ENCODE measurements around the gene LCN10.

LCN10 gene

DNA sequence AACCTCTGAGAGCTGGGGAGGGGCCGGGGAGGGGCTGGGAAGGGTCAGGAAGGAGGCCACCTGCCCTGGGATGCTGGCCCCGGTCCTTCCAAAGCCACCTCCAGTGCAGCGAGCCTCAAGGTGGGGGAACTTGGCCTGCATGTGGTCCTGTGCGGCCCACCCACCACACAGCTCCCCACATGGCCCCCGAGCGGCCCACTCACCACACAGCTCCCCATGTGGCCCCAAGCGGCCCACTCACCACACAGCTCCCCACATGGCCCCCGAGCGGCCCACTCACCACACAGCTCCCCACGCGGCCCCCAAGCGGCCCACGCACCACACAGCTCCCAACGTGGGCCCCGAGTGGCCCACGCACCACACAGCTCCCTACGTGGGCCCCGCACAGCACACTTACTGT lies 2.0 kb upstream of the LCN10 start:
- Mint-ChIP-seq H3K36me3 (ENCODE audit: low read depth) (no peaks in the 10 kb centered on the region), H3K4me1 (no peaks in the 10 kb centered on the region), H3K27ac (no peak overlapping the region), H3K4me3 (no peak overlapping the region), H3K27me3 (ENCODE audit: low read depth) (no peaks in the 10 kb centered on the region), H3K9me3 (no peaks in the 10 kb centered on the region)
- TF ChIP-seq, protein P1, sequence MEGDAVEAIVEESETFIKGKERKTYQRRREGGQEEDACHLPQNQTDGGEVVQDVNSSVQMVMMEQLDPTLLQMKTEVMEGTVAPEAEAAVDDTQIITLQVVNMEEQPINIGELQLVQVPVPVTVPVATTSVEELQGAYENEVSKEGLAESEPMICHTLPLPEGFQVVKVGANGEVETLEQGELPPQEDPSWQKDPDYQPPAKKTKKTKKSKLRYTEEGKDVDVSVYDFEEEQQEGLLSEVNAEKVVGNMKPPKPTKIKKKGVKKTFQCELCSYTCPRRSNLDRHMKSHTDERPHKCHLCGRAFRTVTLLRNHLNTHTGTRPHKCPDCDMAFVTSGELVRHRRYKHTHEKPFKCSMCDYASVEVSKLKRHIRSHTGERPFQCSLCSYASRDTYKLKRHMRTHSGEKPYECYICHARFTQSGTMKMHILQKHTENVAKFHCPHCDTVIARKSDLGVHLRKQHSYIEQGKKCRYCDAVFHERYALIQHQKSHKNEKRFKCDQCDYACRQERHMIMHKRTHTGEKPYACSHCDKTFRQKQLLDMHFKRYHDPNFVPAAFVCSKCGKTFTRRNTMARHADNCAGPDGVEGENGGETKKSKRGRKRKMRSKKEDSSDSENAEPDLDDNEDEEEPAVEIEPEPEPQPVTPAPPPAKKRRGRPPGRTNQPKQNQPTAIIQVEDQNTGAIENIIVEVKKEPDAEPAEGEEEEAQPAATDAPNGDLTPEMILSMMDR (IDR thresholded peaks at IDR 0.05; ENCODE audit: unreplicated experiment in 3 of 3), result no peak

DNA sequence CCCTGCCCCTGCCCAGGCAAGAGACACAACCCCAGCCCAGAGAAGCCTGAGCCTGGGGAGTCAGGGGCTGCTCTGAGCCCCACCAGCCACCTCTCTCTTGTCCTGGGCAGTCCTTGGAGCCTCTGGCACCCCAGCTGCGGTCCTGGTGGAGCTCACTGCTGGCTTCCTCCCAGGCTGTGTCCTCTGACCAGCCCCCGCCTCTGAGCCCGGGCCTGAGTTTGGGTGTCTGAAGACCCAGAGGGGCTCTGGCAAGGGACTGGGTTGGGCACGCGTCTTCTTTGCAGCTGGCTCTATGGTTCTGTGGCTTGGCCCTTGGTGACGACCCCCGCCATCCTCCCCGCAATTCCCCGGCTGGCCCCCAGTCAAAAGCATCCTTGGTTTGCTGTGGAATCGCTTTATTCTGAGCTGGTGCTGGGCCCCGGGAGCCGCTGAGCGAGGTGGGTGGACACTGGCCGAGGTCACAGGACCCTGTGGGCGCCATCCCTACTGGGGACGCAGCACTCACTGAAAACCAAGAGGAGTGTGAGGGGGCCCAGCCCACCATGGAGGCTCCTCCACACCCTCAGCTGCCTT lies 985 bp upstream of the LCN10 start:
- no peaks in the 10 kb centered on the region for H3K4me1 Mint-ChIP-seq
- TF ChIP-seq, protein P1 (IDR thresholded peaks at IDR 0.05; ENCODE audit: unreplicated experiment in 3 of 3), result no peak
- no peak overlapping the region for H3K27ac Mint-ChIP-seq
- peaks cover under 1% of the 10 kb centered on the region for H3K27me3 Mint-ChIP-seq (ENCODE audit: low read depth)
- no peaks in the 10 kb centered on the region for H3K9me3 Mint-ChIP-seq
- H3K4me3 Mint-ChIP-seq, result no peak overlapping the region
- no peaks in the 10 kb centered on the region for H3K36me3 Mint-ChIP-seq (ENCODE audit: low read depth)

DNA sequence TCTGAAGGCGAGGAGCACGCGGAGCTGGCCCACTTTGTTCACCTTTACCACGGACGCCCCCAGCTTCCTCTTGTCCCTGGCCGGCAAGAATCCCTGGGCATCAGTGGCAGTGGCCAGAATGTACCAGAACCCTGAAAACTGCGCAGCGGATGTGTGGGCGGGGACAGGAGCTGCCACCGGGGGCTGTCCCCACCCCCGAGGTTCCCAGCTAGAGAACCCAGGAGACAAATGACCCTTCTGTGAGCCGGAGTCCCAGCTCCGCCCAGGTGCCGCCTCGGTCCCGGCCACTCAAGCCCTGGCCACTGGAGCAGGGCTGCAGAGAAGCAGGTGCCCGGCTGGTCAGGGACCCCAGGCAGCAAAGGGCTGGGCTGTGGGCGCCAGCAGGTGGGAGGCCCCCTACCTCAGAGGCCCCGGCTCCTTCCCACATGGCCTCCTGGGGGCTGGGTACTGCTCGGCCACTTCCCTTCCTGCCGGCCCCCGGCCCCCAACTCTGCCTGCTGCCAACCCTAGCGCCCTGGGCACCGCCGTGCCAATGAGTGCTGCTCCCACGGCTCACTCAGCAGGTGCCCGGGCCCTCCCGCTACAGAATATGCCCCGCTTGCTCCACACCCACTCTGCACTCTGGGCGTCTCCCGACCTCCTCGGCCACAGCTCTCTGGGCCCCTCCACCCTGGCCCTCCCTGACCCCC lies 713 bp downstream of the LCN10 start:
- Mint-ChIP-seq H3K27ac (no peak overlapping the region), H3K27me3 (ENCODE audit: low read depth) (peaks cover 9% of the 10 kb centered on the region), H3K4me1 (no peaks in the 10 kb centered on the region), H3K4me3 (no peak overlapping the region), H3K9me3 (no peaks in the 10 kb centered on the region), H3K36me3 (ENCODE audit: low read depth) (no peaks in the 10 kb centered on the region)
- TF ChIP-seq, protein P1 (IDR thresholded peaks at IDR 0.05; ENCODE audit: unreplicated experiment in 3 of 3), result no peak

DNA sequence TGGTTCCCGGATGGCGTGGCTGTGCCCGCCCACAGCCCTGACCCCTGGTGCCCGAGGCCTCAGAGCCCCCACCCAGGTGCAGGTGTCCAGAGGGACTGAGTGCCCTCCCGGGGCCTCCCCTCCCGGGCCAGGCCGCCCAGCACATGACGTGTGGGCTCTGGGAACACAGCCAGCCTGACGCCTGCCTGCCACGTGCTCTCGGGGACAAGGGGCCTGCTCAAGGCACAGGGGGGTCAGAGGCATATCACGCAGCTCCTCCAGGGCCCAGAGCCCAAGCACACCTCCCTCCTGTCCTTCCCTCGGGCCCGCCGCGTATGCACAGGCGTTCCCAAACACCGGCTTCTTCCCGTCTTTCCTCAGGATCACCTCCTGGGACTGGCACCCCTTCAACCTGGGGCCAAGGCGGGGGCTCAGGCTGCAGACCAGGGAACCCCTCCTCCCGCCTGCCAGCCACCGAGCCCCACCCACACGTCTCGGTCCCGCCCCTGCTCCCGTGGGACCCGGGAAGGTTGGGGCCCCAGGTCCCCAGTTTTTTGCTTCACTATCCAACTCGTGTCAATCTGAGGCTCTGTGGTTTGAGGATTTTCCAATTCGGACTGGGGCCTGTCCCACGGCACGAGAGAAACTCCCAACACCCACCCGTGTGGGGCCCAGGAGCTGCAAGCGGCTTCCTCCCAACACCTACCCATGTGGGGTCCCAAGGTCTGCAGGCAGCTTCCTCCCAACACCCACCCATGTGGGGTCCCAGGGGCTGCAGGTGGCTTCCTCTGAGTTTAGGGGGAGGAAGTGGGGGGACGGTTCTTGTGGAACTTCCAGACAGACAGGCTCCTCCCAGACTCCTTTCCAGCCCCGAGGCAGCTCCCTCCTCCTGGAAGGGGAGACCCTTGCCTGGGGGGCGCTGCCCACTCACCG lies 1.5 kb downstream of the LCN10 start:
- Mint-ChIP-seq H3K4me1 (no peaks in the 10 kb centered on the region), H3K36me3 (ENCODE audit: low read depth) (no peaks in the 10 kb centered on the region), H3K9me3 (no peaks in the 10 kb centered on the region), H3K27ac (no peak overlapping the region), H3K4me3 (no peak overlapping the region), H3K27me3 (ENCODE audit: low read depth) (peaks cover 9% of the 10 kb centered on the region)
- TF ChIP-seq, protein P1 (IDR thresholded peaks at IDR 0.05; ENCODE audit: unreplicated experiment in 3 of 3), result no peak

DNA sequence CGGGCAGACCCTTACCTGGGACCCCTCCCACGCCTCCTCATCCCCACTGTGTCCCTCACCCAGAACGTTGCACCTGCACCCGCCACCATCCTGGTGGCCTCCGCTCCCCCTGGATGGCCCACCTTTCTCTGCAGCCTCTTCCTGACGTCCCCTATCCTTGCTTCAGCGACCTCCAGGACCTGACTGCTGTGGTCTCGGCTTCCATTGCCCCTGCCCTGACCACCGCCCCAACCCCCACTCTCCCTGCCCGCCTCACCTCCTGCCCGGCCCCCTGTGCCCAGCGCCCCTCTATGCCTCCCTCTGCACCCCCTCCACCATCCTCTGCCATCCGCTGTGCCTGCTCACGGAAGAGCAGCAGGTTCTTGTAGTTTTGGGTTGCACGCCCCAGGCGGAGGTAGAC lies 2.2 kb downstream of the LCN10 start:
- Mint-ChIP-seq H3K27ac (no peak overlapping the region), H3K4me3 (no peak overlapping the region), H3K36me3 (ENCODE audit: low read depth) (no peaks in the 10 kb centered on the region), H3K4me1 (no peaks in the 10 kb centered on the region), H3K27me3 (ENCODE audit: low read depth) (peaks cover 9% of the 10 kb centered on the region), H3K9me3 (no peaks in the 10 kb centered on the region)
- TF ChIP-seq, protein P1 (IDR thresholded peaks at IDR 0.05; ENCODE audit: unreplicated experiment in 3 of 3), result no peak

All from nephron (organoid).